Neural progenitor cell (in vitro differentiated cells): Measurements from ENCODE around the gene UBE2L3. TPM values are rescaled to one million over a fixed set of nuclear protein-coding genes. Genes with fewer than 3 reads are reported as not detected.

Source experiments
- DNase-seq: peaks from one replicate; pipeline ENCODE4 v3.0.0-alpha.2; 2016; ENCODE audit warnings: low spot score
- H2AFZ ChIP-seq: fragments of 200-600 bp; sonication (generic); replicated peaks from 2 replicates; pipeline ENCODE4 v1.6.1; 2016; ENCODE audit warnings: antibody characterized with exemption
- H3F3A ChIP-seq: fragments of 200-600 bp; sonication (generic); 2 replicates; pipeline ENCODE4 v1.6.1; 2016; ENCODE audit warnings: antibody characterized with exemption, low read depth
- H3K27ac ChIP-seq: fragments of 200-600 bp; sonication (generic); 2 replicates; pipeline ENCODE4 v1.5.1; 2016; ENCODE audit warnings: mild to moderate bottlenecking
- H3K27me3 ChIP-seq: fragments of 200-600 bp; sonication (generic); 2 replicates; pipeline ENCODE4 v1.6.1; 2016; ENCODE audit warnings: mild to moderate bottlenecking, moderate library complexity
- H3K36me3 ChIP-seq: fragments of 200-600 bp; sonication (generic); 2 replicates; pipeline ENCODE4 v1.5.1; 2016
- H3K4me1 ChIP-seq: fragments of 200-600 bp; sonication (generic); 2 replicates; pipeline ENCODE4 v1.6.1; 2016; ENCODE audit warnings: mixed run types
- H3K4me2 ChIP-seq: fragments of 200-600 bp; sonication (generic); 2 replicates; pipeline ENCODE4 v1.6.1; 2016
- H3K4me3 ChIP-seq: fragments of 200-600 bp; sonication (generic); 2 replicates; pipeline ENCODE4 v1.5.1; 2016
- H3K79me2 ChIP-seq: fragments of 200-600 bp; sonication (generic); 2 replicates; pipeline ENCODE4 v1.6.1; 2016; ENCODE audit warnings: low read depth
- H3K9ac ChIP-seq: fragments of 200-600 bp; sonication (generic); 2 replicates; pipeline ENCODE4 v1.6.1; 2016
- H3K9me3 ChIP-seq: fragments of 200-600 bp; sonication (generic); 2 replicates; pipeline ENCODE4 v1.5.1; 2016; ENCODE audit warnings: low read depth
- H4K20me1 ChIP-seq: fragments of 200-600 bp; sonication (generic); 2 replicates; pipeline ENCODE4 v1.6.1; 2016; ENCODE audit warnings: low read depth
- H3K27ac Mint-ChIP-seq: 3 replicates; pipeline ENCODE4 v1.8.0; 2021; ENCODE audit warnings: mixed read lengths
- H3K27me3 Mint-ChIP-seq: 2 replicates; pipeline ENCODE4 v1.8.0; 2022; ENCODE audit warnings: low read depth, mild to moderate bottlenecking, inconsistent platforms, moderate library complexity, mixed read lengths; ENCODE audit not compliant: insufficient read depth
- H3K36me3 Mint-ChIP-seq: 3 replicates; pipeline ENCODE4 v1.8.0; 2021; ENCODE audit warnings: mixed read lengths
- H3K4me1 Mint-ChIP-seq: 3 replicates; pipeline ENCODE4 v1.8.0; 2021; ENCODE audit warnings: mixed read lengths
- H3K4me3 Mint-ChIP-seq: 3 replicates; pipeline ENCODE4 v1.8.0; 2021; ENCODE audit warnings: mild to moderate bottlenecking, moderate library complexity, mixed read lengths
- H3K9me3 Mint-ChIP-seq: 3 replicates; pipeline ENCODE4 v1.8.0; 2020; ENCODE audit warnings: mixed read lengths
- EZH2 ChIP-seq: fragments of 200-600 bp; sonication (generic); IDR thresholded peaks from 2 replicates; pipeline ENCODE4 v1.6.1; 2017; ENCODE audit warnings: antibody characterized with exemption, mild to moderate bottlenecking, moderate library complexity
- EZH2phosphoT487 ChIP-seq: fragments of 200-600 bp; sonication (generic); IDR thresholded peaks from 2 replicates; pipeline ENCODE4 v1.6.1; 2017; ENCODE audit warnings: antibody characterized with exemption
- microRNA counts: library from miRNA; unstranded; fragments of <30 nt; microRNA quantifications from one replicate; lab custom pipeline; 2016
- microRNA-seq: library from miRNA; unstranded; fragments of <30 nt; microRNA quantifications from one replicate; pipeline ENCODE4, GENCODE V29; 2016
- small RNA-seq: library from RNA; depleted of rRNA; stranded (forward); fragments of <200 nt; gene quantifications from one replicate; pipeline ENCODE3, GENCODE V24; 2015
- total RNA-seq: library from RNA; depleted of rRNA; stranded (reverse); fragments of >200 nt; gene quantifications from 2 replicates; pipeline ENCODE4 v1.2.3, GENCODE V29; 2015; ENCODE audit warnings: low replicate concordance
- TF ChIP-seq, protein P1 (sequence below): fragments of 200-600 bp; sonication (generic); IDR thresholded peaks from 2 replicates; pipeline ENCODE4 v1.5.1; 2017; ENCODE audit warnings: antibody characterized with exemption, mild to moderate bottlenecking

Gene UBE2L3
- total RNA-seq, 1 donor from 2014 or later, result 61.2 TPM

DNA sequence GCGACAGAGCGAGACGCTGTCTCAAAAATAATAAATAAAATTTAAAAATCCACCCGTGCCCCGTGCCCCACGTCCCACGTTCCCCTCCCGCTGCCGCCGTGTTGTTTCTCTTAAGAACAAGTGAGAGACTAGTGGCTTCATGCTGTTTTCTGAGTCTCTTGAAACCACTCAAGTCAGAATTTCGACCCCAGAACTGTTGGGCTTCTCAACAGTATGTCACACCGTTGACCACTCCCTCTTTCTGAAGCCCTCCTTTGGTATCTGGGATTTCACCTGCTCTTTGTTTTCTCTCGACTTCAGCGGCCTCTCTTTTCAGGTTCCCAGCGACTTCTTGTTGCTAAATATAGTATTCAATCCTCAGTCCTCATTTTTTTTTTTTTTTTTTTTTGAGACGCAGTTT lies 99.3 kb downstream of the UBE2L3 start:
- peaks cover 14% of the 10 kb centered on the region for H3K79me2 ChIP-seq
- H3K9me3 Mint-ChIP-seq, result peaks cover 6% of the 10 kb centered on the region
- H3K9me3 ChIP-seq, result no peaks in the 10 kb centered on the region
- H2AFZ ChIP-seq, result no peak overlapping the region
- H3K36me3 ChIP-seq, result no peaks in the 10 kb centered on the region
- H3K4me2 ChIP-seq, result peak overlapping the region; percentile 79
- no peak overlapping the region for H3K9ac ChIP-seq
- peaks cover 10% of the 10 kb centered on the region for H3F3A ChIP-seq
- peaks cover 2% of the 10 kb centered on the region for H3K36me3 Mint-ChIP-seq
- TF ChIP-seq, protein P1, sequence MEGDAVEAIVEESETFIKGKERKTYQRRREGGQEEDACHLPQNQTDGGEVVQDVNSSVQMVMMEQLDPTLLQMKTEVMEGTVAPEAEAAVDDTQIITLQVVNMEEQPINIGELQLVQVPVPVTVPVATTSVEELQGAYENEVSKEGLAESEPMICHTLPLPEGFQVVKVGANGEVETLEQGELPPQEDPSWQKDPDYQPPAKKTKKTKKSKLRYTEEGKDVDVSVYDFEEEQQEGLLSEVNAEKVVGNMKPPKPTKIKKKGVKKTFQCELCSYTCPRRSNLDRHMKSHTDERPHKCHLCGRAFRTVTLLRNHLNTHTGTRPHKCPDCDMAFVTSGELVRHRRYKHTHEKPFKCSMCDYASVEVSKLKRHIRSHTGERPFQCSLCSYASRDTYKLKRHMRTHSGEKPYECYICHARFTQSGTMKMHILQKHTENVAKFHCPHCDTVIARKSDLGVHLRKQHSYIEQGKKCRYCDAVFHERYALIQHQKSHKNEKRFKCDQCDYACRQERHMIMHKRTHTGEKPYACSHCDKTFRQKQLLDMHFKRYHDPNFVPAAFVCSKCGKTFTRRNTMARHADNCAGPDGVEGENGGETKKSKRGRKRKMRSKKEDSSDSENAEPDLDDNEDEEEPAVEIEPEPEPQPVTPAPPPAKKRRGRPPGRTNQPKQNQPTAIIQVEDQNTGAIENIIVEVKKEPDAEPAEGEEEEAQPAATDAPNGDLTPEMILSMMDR, result no peak
- no peak overlapping the region for H3K27ac ChIP-seq
- no peak for DNase-seq
- no peaks in the 10 kb centered on the region for H4K20me1 ChIP-seq
- H3K27me3 ChIP-seq, result no peaks in the 10 kb centered on the region
- H3K27ac Mint-ChIP-seq, result no peak overlapping the region
- peak overlapping the region; percentile 96 for H3K4me3 Mint-ChIP-seq
- peaks cover 4% of the 10 kb centered on the region for H3K4me1 ChIP-seq
- peak overlapping the region; percentile 95 for H3K4me3 ChIP-seq
- H3K27me3 Mint-ChIP-seq, result peaks cover 9% of the 10 kb centered on the region
- peaks cover 16% of the 10 kb centered on the region for H3K4me1 Mint-ChIP-seq

DNA sequence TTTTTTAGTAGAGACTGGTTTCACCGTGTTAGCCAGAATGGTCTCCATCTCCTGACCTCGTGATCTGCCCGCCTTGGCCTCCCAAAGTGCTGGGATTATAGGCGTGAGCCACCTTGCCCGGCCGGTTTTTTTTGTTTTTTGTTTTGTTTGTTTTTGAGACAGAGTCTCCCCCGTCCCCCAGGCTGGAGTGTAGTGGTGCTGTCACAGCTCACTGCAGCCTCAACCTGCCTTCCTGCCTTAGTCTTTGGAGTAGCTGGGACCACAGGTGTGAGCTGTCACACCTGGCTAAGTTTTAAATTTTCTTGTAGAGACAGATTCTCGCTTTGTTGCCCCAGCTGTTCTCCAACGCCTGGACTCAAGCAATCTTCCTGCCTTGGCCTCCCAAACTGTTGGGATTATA lies 101.5 kb downstream of the UBE2L3 start:
- H3K4me3 Mint-ChIP-seq, result peak overlapping the region; percentile 40
- H3K27ac Mint-ChIP-seq, result no peak overlapping the region
- peaks cover 4% of the 10 kb centered on the region for H3K9me3 Mint-ChIP-seq

DNA sequence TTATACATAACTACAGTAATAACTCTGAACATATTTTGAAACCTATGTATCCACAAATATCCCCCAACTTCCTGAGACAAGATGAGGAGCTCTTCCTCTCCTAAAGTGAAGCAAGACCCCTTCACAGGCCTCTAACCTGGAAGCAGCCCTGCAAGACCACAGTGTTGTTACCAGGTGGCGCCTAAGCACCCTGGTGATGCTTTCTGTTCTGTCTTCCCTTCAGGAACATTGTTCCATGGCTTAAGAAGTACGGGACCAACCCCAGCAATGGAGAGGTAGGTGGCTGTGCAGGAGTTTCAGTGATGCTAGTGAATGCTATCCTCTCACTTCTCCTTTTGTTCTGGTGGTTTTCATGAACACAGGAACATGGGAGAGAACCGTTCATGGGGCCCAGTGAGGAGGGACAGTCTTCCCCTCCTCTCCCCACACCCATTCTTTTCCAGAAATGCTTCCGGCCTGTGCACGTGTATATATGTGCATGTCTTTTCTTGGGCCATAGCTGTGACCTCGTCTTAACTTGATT lies 104.7 kb downstream of the UBE2L3 start:
- no peak overlapping the region for H3K27ac Mint-ChIP-seq
- H3K79me2 ChIP-seq, result peaks cover 9% of the 10 kb centered on the region
- H3K27me3 ChIP-seq, result no peaks in the 10 kb centered on the region
- H3K36me3 Mint-ChIP-seq, result peaks cover 14% of the 10 kb centered on the region
- H3K36me3 ChIP-seq, result no peaks in the 10 kb centered on the region
- no peaks in the 10 kb centered on the region for H3K9me3 ChIP-seq
- peaks cover 3% of the 10 kb centered on the region for H3K4me1 Mint-ChIP-seq
- no peaks in the 10 kb centered on the region for H3K4me1 ChIP-seq
- H3K9me3 Mint-ChIP-seq, result no peaks in the 10 kb centered on the region
- H3F3A ChIP-seq, result no peaks in the 10 kb centered on the region
- no peaks in the 10 kb centered on the region for H4K20me1 ChIP-seq
- no peak for TF ChIP-seq EZH2
- no peak for TF ChIP-seq EZH2phosphoT487
- TF ChIP-seq, protein P1, result no peak
- H3K9ac ChIP-seq, result no peak overlapping the region
- no peak for DNase-seq
- H3K27me3 Mint-ChIP-seq, result no peaks in the 10 kb centered on the region
- H2AFZ ChIP-seq, result no peak overlapping the region
- no peak overlapping the region for H3K4me2 ChIP-seq
- H3K4me3 ChIP-seq, result no peak overlapping the region
- no peak overlapping the region for H3K27ac ChIP-seq
- H3K4me3 Mint-ChIP-seq, result no peak overlapping the region

More for the DNA sequence above, 101.5 kb downstream of the UBE2L3 start:
- peaks cover 8% of the 10 kb centered on the region for H3K27me3 Mint-ChIP-seq
- H3K4me1 Mint-ChIP-seq, result peaks cover 13% of the 10 kb centered on the region
- Histone ChIP-seq H2AFZ (no peak overlapping the region), H4K20me1 (no peaks in the 10 kb centered on the region), H3K9me3 (no peaks in the 10 kb centered on the region), H3K4me3 (no peak overlapping the region), H3K27me3 (no peaks in the 10 kb centered on the region), H3K79me2 (peaks cover 14% of the 10 kb centered on the region), H3K27ac (no peak overlapping the region), H3K4me1 (peaks cover 4% of the 10 kb centered on the region), H3F3A (peaks cover 10% of the 10 kb centered on the region), H3K4me2 (no peak overlapping the region), H3K36me3 (no peaks in the 10 kb centered on the region), H3K9ac (no peak overlapping the region)
- no peak for DNase-seq
- H3K36me3 Mint-ChIP-seq, result peaks cover 2% of the 10 kb centered on the region
- no peak for TF ChIP-seq EZH2phosphoT487
- TF ChIP-seq, protein P1, result no peak
- no peak for TF ChIP-seq EZH2

MicroRNAs within 50 kb of the gene (microRNA counts, 767-probe panel; counts per million panel counts)
- microRNA hsa-miR-130b-3p (lab: Ali Mortazavi, UCI), result 7,154 counts per million, percentile 93 among the panel's probes with 10 or more counts
- 460 counts per million, percentile 90 among the panel's probes with 10 or more counts for microRNA hsa-miR-301b (lab: Ali Mortazavi, UCI)

Small RNA genes lying within 50 kb of the gene (microRNA-seq; reads per million reads assigned to microRNA genes)
- gene MIR130B (2,305 reads per million, percentile 96 among the genes with 10 or more reads in this experiment), gene MIR301B (5.4 reads per million, percentile 27 among the genes with 10 or more reads in this experiment)

Small RNA genes lying within 50 kb of the gene (small RNA-seq; reads per million reads assigned to genes)
- gene MIR301B, result 6.3 reads per million, percentile 94 among the genes with 10 or more reads in this experiment
- gene RF00492, result not detected
- not detected for gene RN7SKP221

Other genes starting within 250 kb of the UBE2L3 start
- 0.34 TPM in 1 of 2 replicates, not detected in the other for gene RIMBP3B, start 184.0 kb upstream of the UBE2L3 start, total RNA-seq
- 14.3 and 30.2 TPM in 2 replicates for gene HIC2, start 150.3 kb upstream of the UBE2L3 start, total RNA-seq
- gene TMEM191C, start 100.3 kb upstream of the UBE2L3 start, total RNA-seq, result 1.5 TPM in 1 of 2 replicates, not detected in the other
- 0.81 and 1.2 TPM in 2 replicates for gene RIMBP3C, start 16.3 kb upstream of the UBE2L3 start, total RNA-seq
- gene YDJC, start 62.3 kb downstream of the UBE2L3 start, total RNA-seq, result 4.8 and 23.4 TPM in 2 replicates
- 0.15 TPM in 1 of 2 replicates, not detected in the other for gene CCDC116, start 65.0 kb downstream of the UBE2L3 start, total RNA-seq
- gene SDF2L1, start 74.6 kb downstream of the UBE2L3 start, total RNA-seq, result 4.3 and 16.6 TPM in 2 replicates
- gene PPIL2, start 98.3 kb downstream of the UBE2L3 start, total RNA-seq, result 14.3 and 28.3 TPM in 2 replicates
- gene YPEL1, start 168.1 kb downstream of the UBE2L3 start, total RNA-seq, result 32.2 and 39.1 TPM in 2 replicates